GM18498 (cell line): Measurements from ENCODE around the gene CFLAR.
"Not testable (repeated sequence)": the region's sequence is repeated elsewhere in the genome, so short reads cannot be mapped to it uniquely, and the experiment has no call there.

ENCODE experiments used
- ATAC-seq: cut with Tn5 transposase; IDR thresholded peaks from one replicate; pipeline ENCODE4 v1.9.1; 2021; ENCODE audit warnings: mild to moderate bottlenecking, moderate library complexity; ENCODE audit not compliant: unreplicated experiment

CFLAR gene

GRCh38 chr2:201118121-201118960, 2.4 kb downstream of the CFLAR start:
- ATAC-seq, result peak; percentile 47

- no peak for ATAC-seq
Observed at GRCh38 chr2:201118961-201119854, 3.2 kb downstream of the CFLAR start.

- ATAC-seq, result no peak
Observed at GRCh38 chr2:201122276-201122675, 6.3 kb downstream of the CFLAR start.

GRCh38 chr2:201126308-201127151, 10.6 kb downstream of the CFLAR start:
- peak; percentile 25 for ATAC-seq

- no peak for ATAC-seq
Observed at GRCh38 chr2:201127152-201127511, 11.2 kb downstream of the CFLAR start.

- no peak for ATAC-seq
Observed at GRCh38 chr2:201127570-201127969, 11.6 kb downstream of the CFLAR start.

- ATAC-seq, result no peak
Observed at GRCh38 chr2:201128033-201128432, 12.1 kb downstream of the CFLAR start.

- no peak for ATAC-seq
Observed at GRCh38 chr2:201128933-201129505, 13.1 kb downstream of the CFLAR start.

- no peak for ATAC-seq
Observed at GRCh38 chr2:201130524-201131186, 14.7 kb downstream of the CFLAR start.

- ATAC-seq, result peak; percentile 35
Observed at GRCh38 chr2:201132518-201132917, 16.6 kb downstream of the CFLAR start.

GRCh38 chr2:201135386-201135785, 19.4 kb downstream of the CFLAR start:
- ATAC-seq, result no peak

GRCh38 chr2:201136889-201137321, 20.9 kb downstream of the CFLAR start:
- ATAC-seq, result no peak

- ATAC-seq, result no peak
Observed at GRCh38 chr2:201137505-201138400, 21.8 kb downstream of the CFLAR start.

- ATAC-seq, result no peak
Observed at GRCh38 chr2:201138401-201138970, 22.5 kb downstream of the CFLAR start.

- ATAC-seq, result not testable (repeated sequence)
Observed at GRCh38 chr2:201138986-201139781, 23.2 kb downstream of the CFLAR start.

- no peak for ATAC-seq
Observed at GRCh38 chr2:201139836-201140604, 24.1 kb downstream of the CFLAR start.
